Activated CD8-positive, alpha-beta memory T cell treated with anti-CD3 and anti-CD28 coated beads, Interleukin-2, amount 50 U/mL, for 48 hours (primary cell): Measurements from ENCODE around the gene ATP6V1A.

Source experiments
- DNase-seq: peaks from one replicate; pipeline ENCODE4 v3.0.0-alpha.2; 2020

Gene ATP6V1A

DNA sequence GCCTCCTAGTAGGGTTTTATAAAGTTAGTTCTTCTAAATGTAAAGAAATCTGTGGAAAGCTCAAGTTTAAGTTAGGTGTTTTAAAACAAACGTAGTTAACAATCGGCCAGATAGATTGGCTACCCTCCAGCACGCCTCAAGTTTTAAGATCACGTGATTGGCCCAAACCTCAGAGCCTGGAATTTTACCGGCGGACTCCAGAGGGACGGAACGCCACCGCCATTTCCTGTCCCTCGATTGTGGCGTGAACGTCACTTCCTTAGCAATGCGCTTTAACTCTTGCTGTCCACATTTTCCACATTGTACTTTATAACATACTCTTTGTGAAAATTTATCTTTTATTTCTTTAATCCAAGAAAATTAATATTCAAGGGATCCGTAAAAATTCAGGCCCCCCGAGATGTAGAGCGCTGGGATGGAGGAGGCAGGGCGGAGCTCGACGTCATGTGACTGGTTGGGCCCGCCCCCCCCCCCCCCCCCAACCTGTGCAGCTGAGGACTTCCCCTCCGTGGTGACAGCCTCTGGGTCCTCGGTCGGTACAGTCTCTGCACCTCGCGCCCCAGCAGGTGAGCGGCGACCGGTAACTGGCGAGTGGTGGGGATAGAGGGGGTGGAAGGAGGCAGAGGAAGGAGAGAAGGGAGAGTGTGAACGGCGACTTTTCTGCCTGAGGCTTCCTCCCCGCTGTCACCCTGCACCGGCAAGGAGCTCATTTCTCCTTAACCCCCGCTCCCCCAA lies at the start of gene ATP6V1A:
ATP6V1A (plus strand) TSS at position 488 of the 735 bp plus-strand sequence. CDS start 31,719 bp downstream, outside the sequence.
- DNase-seq: peak; percentile 85

DNA sequence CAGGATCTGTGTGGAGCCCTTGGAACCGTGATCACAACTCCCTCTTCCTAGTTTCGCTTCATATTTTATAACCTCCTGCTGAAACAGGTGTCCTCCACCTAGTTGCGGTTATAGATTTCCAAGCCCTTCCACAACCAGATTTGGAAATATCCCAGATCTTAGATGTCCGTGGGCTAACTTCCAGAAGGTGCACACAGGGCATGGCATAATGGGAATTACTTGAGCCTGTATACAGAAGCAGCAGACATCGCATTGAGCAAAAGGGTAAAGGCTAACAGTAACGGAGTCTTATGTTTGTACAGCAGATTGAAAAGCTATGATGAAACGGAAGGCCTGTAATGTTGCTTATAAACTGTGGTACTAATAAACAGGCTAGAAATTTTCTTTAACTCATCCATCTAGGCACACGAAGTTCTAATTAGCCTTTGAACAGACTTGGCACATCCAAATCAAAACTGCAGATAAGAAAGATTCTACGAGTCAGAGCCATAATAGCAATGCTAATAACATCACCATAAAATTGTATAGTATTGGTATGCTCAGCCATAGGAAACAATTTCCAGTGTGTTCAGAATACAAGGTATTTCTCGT lies 49.2 kb upstream of the ATP6V1A start:
- no peak for DNase-seq

DNA sequence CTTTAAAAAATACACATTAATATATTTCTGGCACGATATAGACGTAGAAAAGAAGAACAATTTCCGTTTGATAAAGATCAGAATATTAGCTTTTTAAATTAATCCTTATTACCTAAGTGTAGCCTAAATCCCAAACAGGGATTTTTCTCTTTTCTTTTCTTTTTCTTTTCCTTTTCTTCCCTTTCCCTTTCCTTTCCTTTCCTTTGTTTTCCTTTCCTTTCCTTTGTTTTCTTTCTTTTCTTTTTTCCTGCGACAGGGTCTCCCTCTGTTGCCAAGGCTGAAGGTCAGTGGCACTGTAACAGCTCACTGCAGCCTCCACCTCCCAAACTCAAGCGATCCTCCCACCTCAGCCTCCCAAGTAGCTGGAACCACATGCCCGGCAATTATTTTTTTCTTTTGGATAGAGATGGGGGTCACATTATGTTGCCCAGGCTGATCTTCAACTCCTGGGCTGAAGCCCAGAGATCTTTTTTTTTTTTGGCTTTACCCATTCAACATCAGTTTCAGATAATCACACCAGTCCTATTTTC lies 48.6 kb upstream of the ATP6V1A start:
- no peak for DNase-seq

DNA sequence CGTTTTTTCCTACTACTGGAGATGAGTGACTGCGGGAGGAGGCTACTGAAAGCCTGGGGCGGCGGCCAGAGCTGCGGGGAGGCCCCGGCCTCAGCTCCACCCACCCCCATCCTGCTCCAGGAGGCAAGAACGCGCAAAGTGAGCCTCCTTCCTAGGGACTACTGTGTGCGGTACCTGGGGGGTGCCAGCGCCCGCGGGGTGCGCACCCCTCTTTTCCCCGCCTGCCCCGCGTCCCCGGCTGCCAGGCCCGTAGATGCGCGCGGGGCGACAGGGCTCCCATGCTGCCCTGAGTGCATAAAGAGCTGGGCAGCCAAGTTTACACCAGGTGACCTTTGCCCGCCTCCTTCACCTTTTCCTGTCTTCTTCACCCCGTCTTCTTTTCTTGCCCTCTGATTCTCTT lies 47.9 kb upstream of the ATP6V1A start:
- DNase-seq: no peak

DNA sequence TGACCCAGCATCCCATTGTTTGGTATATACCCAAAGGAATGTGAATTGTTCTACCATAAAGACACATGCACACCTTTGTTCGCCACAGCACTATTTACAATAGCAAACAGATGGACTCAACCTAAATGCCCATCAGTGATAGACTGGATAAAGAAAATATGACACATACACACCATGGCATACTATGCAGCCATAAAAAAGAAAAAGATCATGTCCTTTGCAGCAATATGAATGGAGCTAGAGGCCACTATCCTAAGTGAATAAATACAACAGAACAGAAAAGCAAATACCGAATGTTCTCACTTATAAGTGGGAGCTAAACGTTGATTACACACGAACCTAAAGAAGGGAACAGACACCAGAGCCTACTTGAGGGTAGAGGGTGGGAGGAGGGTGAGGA lies 39.0 kb upstream of the ATP6V1A start:
- no peak for DNase-seq

DNA sequence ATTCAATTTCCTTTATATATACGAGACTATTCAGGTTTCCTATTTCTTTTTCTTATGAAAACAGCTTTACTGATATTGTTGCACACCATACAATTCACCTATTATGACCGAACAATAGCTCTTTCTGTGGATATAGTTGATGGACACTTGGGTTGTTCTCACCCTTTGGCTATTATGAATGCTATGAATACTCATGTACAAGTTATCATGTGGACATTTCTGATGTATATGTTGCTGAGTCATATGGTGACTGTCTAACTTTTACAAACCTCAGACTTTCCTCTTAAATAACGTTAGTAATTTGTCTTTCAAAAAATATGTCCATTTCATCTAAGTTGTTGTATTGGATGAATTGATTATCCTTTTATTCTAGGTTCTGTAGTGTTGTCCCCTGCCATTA lies 34.7 kb upstream of the ATP6V1A start:
- no peak for DNase-seq

DNA sequence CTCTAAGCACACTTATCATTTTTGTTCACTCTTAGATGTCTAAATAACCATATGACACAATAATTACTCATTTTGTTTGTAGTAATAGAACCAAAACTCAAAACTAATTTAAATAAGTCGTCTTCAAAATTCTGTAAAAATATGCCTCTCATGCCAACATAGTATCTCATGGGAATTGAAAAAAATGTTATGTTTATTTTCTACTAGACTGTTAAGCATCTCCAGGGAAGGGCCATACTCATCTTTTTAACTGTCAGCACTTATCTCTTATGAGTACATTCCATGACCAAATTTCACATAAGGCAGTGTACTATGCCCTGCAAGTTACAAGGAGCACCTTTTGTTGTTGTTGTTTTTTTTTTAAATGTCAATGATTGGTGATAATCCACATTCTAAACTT lies 32.1 kb upstream of the ATP6V1A start:
- no peak for DNase-seq

DNA sequence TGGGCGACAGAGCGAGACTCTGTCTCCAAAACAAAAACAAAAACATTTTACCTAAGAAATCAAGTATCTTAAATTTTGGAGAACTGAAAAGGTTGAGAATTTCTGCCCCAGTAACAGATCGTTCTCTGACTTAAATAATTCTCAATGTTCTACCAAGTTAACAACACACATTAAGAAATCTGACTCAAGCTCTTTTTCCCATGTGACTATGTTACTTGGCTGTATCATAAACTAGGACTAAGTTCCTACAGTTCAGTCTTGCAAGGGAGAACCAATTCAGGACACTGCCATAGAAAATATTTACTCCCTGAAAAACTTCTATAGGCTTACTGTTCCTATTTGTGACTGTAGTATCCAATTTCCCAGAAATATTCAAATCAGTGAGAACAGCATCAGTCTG lies 29.5 kb upstream of the ATP6V1A start:
- no peak for DNase-seq

DNA sequence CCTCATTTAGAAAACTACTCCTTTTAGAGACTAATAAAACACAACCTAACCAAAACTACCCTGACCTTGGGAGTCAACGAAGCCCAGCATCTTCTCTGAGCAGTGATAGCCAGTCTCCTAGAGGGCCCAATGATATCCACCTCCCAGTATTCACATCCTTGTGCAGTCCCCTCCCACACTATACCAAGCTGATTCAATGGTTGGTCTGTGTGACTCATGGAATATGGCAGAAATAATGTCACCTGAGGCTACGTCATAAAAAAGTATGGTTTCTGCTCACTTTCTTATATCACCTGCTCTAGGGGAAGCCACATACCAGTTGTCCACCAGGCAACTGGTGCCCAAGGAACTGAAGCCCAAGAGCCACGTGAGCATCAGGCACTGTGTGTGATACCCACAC lies 29.0 kb upstream of the ATP6V1A start:
- no peak for DNase-seq

DNA sequence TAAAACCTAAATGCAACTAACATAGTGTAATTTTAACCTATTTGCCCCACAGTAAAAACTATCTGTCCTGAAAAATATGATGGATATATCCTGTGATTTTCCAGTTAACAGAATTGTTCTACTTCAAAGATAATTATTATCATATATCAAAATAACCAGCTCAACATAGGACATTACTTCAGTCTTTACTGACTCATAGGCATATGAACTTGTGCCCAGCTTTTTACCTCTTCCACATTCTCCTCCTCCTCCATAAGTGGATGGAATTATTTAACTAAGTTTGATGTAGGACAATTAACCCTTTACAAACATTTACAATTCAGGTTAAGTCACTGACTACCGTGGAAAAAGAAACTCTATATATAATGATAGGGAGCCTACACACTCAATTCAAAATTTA lies 27.5 kb upstream of the ATP6V1A start:
- no peak for DNase-seq

DNA sequence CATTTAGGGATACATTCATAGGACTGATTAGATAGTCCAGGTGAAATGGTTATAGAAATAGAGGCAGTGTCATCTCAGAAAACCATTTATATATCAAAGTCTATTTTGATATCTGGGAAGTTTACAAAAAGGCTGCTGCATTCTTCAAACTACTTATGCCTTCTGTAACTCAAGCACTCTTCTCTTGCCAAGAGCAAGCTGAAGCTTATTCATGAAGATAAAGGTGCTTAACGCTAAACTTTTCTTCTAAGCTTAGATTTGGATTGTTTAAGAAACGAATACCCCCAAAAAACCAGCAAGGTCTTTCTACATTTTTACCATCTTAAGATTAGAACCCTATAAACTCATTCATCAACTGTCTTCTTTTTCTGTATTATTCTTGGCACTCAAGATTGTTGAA lies 27.1 kb upstream of the ATP6V1A start:
- DNase-seq: no peak

DNA sequence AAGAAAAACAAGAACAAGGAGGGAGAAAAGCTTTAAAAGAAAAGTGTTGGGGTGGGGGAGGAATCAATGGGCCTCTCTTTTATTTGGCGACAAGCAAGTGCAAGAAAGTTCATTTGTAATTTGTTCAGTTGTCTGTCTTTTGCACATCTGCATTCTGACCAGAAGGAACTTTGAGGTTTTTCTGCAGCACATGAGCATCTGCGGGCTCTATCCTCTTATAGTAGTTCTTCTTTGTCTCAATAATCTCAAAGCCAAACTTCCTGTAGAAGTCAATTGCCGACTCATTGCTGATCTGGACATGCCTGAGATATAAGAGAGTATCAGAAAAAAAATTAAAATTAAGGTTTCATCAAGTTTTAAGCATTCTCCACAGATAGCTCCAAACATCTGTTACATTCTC lies 25.2 kb upstream of the ATP6V1A start:
- no peak for DNase-seq

DNA sequence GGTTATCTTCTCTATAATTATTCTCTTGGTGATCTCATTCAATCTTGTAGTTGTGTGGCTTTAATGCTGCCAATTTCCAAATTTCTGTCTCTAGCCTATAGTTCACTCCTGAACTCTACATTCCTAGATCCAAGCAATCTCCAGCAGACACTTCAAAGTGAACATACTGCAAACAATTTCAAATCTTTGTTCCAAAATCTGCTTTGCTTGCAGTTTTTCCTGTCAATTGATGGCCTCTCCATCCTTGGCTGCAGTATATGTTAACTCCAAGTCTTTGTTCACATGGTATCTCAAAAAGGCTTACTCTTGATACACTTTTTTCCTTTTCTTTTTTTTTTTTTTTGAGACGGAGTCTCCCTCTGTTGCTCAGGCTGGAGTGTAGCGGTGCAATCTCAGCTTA lies 18.2 kb upstream of the ATP6V1A start:
- DNase-seq: no peak

DNA sequence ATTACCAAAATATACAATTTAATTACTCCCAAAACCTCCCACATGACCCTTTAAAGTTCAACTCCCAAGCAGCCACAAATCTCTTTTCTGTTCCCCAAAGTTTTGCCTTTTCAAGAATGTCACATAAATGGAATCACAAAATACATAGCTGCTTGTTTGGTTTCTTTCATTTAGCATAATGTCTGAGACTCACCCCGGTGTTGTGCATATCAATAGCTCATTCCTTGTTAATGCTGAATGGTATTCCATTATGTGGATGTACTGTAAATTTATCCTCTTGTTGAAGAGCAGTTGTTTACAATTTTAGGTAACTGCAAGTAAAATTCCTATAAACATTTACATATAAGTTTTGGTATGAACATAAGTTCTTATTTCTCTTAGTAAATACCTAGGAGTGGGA lies 16.3 kb upstream of the ATP6V1A start:
- no peak for DNase-seq

DNA sequence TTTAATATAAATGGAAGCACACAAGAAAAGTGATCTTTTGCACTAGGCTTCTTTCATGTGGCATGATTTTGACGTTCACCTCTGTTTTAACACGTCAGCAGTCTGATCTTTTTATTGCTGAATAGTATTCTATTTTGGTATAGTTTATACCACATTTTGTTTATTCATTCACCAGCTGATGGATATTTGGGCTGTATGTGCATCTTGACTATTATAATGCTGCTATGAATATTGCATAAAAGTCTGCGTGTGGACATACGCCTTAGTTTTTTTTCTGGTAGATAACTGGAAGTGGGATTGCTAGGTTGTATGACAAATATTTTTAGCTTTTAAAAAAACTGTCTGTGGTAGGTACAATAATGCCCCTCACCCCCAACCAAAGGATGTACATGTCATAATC lies 15.1 kb upstream of the ATP6V1A start:
- no peak for DNase-seq

DNA sequence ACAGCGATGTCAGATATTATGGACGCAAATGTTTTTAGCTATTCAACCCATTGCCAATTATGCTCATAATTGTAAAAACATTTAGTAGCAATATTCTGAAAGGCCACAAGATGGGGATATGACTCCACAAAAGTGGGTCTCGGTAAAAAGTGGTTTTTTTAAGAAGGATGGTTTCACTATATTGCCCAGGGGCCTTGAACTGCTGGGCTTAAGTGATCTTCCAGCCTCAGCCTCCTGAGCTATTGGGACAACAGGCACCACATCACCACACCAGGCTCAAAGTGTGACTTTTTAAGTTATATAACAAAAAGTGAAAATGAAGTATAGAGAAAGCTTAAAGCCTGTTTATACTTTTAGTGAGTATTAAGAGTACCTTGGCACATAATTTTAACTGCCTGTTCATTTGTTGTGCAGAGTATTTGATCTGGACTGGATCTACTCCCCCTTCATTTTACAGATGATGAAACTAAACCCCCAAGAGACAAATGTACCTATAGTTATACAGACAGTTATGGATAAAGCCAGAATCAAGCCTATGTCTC lies 10.2 kb upstream of the ATP6V1A start:
- DNase-seq: no peak

DNA sequence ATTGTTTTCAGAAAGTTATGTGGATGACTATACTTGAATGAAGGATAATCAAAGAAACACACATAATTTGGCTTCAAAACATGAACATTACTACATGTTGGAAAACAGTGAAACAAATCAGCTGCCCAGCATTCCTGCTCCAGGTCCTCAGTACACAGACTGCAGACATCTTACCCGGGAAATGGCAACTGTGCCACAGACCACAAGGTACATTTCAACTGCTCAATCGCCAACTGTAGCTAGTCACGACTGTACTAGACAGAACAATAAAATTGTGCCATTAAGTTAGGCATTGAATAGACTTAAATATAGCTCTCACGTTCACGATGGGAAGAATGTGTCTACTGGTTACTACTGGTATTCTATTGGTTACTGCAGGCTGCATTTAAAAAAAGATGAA lies 5.7 kb upstream of the ATP6V1A start:
- DNase-seq: no peak

DNA sequence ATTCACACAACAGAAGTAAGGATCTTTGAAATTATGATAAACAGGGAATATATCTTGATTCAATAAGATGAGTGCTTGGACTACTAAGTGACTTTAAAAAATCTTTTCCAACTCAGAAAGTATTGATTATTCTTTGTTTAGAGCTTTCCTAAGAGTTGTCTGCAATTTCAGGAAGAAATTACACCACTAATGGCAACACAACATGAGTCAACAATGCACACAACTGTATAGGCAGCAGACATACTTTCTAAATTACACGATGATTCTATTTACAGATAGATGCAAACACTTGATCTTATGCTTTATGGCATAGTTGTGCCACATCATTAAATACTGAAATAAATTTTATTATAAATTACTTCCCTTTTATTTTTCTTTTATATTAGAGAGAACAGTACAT lies 5.2 kb upstream of the ATP6V1A start:
- no peak for DNase-seq

DNA sequence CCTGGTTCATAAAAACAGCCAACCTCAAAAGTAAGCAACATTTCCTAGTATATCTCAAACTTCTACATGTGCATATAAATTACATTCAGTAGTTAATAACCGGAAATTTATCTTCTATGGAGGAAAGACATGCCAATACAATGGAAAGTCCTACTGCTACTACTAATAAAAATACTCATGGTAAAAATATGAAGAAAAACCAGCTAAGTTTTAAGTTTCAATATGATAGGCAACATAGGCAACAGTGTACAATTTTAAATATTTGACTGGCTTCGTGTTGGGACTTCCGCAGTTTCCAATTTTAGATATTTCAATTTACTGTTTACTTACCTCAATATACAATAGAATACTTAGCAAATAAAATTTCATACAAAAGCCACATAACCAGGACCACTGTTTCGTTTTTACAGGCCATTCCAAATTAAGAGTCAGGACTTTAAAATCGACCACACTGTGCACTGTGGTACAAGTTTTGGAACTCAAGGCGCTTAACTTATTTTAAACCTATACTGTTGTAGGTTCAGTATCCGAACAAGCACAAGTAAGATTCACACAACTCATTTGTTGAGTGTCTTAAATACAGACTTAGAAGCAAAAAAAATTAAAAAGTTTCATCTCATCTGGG lies 3.7 kb upstream of the ATP6V1A start:
- no peak for DNase-seq

DNA sequence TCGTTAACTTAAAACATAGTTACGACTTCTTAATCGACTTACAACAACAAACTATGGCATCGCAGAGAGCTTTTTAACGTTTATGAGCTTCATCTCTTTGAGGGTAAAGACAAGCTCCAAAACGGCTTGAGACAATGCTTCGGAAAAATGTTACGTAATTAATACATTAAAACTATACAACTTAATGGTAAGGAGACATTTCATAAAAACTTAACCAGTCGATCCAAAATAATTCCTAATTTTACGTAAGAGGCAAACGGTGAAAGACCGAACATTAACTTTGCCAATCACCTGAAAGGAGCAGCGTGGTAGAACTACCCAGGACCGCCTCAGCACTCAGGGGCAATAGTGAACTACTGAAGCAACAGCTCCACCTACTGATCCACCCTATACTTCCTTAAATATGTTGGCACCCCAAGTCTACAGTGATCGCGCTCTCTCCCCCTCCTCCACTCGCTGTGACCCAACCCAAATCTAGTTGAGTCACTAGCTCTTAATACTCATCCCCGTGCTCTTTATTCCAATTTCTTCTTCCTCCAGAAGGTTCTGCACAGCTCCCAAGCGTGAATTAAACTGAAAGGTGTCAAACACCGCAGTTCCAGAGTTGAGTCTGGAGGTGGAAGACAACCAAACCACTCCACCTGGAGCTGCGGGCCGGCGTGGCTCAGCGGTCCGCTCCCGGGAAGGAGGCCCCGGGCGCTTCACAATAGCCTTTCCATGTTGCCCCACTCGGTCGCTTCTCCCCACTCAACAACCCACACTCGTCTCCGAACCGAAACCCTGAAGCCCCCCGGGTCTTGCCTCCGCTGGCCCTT lies 1.7 kb upstream of the ATP6V1A start:
- peak; percentile 86 for DNase-seq

DNA sequence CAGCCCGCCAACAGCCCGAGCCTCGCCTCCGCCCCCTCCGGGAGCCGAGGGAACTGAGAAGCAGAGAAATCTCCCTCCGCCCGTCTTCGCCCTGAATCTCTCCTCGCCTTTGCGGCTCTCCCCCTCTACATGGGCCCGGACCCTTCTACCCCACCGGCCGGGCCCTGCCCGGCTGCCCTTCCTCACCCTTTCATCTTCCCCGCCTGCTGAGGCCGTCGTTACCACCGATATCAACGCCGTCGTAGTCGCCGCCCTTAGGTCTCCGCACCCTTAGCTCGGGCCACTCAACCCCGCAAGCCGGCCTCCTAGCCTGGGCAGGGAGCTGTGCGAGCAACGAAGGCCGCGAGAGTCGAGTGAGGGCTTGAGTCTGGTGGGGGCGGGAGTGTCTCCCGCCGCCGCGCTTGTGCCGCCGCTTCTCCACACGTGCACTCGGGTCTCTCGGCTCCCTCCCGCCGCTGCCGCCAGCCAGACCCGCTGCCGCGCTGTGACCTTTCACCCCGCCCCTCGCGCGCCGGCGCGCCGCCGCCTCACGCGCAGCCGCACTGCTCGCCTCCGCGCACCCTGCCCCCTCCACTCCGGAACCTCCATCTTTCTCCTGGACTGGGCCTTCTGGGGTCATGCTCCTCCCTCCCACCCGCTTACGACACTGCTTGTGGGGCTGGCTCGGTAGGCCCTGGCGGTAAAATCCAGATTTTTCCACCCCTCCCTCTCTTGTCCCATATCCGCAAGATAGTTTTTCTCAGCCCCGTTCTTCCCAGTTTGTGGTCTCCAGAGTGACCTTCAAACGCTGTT lies 883 bp upstream of the ATP6V1A start, which contains the start of gene NAA50:
NAA50 (minus strand) TSS at position 494 of the 792 bp plus-strand sequence; CDS start at position 194, 300 bp downstream.
- DNase-seq: peak; percentile 96
